ENCODE results near the gene DHX35. TPM values are rescaled to one million over a fixed set of nuclear protein-coding genes. Genes with fewer than 3 reads are reported as not detected.

DHX35 gene
- total and polyA plus RNA-seq, 10 of the 15 experiments (the other 5 are each of a cell fraction or from before 2014, with no cell fraction given): 4.3 to 21.6 (median 14.9) TPM

DNA sequence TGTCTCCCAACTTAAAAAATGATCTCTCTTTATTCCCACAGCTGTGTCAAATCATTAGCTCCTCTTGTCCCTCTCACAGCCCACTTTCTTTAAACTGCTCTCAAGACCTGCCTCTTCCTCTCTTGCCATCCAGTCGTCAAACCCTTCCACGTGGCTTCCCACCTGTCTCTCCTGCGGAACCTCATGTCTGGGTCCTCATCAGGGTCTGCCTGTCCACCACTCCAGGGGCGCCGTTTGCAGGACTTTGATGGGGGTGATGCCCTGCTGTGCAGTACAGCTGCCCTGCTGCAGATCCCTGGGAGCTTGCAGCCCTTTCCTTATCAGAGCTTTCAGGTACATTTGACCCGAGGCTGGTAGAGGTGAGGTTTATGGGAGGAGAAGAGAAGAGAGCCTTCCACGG lies 114.8 kb downstream of the DHX35 start:
- ChIA-PET CTCF (interaction anchor here (4.6 kb wide), 1 partner anchor 27 kb away, joined by 49 read pairs; no protein-coding TSS in a partner anchor), RAD21 (ENCODE audit: unreplicated experiment) (interaction anchor here (2.7 kb wide), 1 partner anchor 27 kb away, joined by 17 read pairs; no protein-coding TSS in a partner anchor)
- no peak overlapping the region for H2AFZ ChIP-seq (ENCODE audit: control insufficient read depth, low read depth, low read length)
- TF ChIP-seq, protein P1, sequence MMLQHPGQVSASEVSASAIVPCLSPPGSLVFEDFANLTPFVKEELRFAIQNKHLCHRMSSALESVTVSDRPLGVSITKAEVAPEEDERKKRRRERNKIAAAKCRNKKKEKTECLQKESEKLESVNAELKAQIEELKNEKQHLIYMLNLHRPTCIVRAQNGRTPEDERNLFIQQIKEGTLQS (IDR thresholded peaks at IDR 0.05; ENCODE audit: borderline replicate concordance, extremely low read depth, low read depth, low read length): no peak
- TF ChIP-seq RCOR1 (conservative IDR thresholded peaks at IDR 0.05; ENCODE audit: low read depth, low read length) (no peak), BACH1 (IDR thresholded peaks at IDR 0.05; ENCODE audit: borderline replicate concordance) (no peak), SMAD5 (IDR thresholded peaks at IDR 0.05; ENCODE audit: low read depth) (no peak), CBX5 (IDR thresholded peaks at IDR 0.05; ENCODE audit: low read depth) (no peak), MXI1 (IDR thresholded peaks at IDR 0.05; ENCODE audit: low read depth, low read length) (no peak), SMARCA5 (IDR thresholded peaks at IDR 0.05) (no peak), CREB1 (IDR thresholded peaks at IDR 0.05; ENCODE audit: low read depth) (no peak)
- TF ChIP-seq, protein P2, sequence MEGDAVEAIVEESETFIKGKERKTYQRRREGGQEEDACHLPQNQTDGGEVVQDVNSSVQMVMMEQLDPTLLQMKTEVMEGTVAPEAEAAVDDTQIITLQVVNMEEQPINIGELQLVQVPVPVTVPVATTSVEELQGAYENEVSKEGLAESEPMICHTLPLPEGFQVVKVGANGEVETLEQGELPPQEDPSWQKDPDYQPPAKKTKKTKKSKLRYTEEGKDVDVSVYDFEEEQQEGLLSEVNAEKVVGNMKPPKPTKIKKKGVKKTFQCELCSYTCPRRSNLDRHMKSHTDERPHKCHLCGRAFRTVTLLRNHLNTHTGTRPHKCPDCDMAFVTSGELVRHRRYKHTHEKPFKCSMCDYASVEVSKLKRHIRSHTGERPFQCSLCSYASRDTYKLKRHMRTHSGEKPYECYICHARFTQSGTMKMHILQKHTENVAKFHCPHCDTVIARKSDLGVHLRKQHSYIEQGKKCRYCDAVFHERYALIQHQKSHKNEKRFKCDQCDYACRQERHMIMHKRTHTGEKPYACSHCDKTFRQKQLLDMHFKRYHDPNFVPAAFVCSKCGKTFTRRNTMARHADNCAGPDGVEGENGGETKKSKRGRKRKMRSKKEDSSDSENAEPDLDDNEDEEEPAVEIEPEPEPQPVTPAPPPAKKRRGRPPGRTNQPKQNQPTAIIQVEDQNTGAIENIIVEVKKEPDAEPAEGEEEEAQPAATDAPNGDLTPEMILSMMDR (IDR thresholded peaks at IDR 0.05 in 2 of 3, conservative IDR thresholded peaks at IDR 0.05 in 1 of 3; ENCODE audit: control insufficient read depth in 2 of 3, extremely low read depth in 1 of 3, insufficient read depth in 1 of 3, low read depth in 3 of 3, low read length in 3 of 3): no peak
- TF ChIP-seq, protein P3, sequence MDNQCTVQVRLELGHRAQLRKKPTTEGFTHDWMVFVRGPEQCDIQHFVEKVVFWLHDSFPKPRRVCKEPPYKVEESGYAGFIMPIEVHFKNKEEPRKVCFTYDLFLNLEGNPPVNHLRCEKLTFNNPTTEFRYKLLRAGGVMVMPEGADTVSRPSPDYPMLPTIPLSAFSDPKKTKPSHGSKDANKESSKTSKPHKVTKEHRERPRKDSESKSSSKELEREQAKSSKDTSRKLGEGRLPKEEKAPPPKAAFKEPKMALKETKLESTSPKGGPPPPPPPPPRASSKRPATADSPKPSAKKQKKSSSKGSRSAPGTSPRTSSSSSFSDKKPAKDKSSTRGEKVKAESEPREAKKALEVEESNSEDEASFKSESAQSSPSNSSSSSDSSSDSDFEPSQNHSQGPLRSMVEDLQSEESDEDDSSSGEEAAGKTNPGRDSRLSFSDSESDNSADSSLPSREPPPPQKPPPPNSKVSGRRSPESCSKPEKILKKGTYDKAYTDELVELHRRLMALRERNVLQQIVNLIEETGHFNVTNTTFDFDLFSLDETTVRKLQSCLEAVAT (IDR thresholded peaks at IDR 0.05): no peak
- TF ChIP-seq, protein P4, sequence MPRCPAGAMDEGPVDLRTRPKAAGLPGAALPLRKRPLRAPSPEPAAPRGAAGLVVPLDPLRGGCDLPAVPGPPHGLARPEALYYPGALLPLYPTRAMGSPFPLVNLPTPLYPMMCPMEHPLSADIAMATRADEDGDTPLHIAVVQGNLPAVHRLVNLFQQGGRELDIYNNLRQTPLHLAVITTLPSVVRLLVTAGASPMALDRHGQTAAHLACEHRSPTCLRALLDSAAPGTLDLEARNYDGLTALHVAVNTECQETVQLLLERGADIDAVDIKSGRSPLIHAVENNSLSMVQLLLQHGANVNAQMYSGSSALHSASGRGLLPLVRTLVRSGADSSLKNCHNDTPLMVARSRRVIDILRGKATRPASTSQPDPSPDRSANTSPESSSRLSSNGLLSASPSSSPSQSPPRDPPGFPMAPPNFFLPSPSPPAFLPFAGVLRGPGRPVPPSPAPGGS (IDR thresholded peaks at IDR 0.05; ENCODE audit: borderline replicate concordance, insufficient read depth, low read depth, low read length, poor library complexity, severe bottlenecking): no peak
- TF ChIP-seq, protein P5, sequence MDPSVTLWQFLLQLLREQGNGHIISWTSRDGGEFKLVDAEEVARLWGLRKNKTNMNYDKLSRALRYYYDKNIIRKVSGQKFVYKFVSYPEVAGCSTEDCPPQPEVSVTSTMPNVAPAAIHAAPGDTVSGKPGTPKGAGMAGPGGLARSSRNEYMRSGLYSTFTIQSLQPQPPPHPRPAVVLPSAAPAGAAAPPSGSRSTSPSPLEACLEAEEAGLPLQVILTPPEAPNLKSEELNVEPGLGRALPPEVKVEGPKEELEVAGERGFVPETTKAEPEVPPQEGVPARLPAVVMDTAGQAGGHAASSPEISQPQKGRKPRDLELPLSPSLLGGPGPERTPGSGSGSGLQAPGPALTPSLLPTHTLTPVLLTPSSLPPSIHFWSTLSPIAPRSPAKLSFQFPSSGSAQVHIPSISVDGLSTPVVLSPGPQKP (IDR thresholded peaks at IDR 0.05; ENCODE audit: low read depth, low read length): no peak
- TF ChIP-seq, protein P6, sequence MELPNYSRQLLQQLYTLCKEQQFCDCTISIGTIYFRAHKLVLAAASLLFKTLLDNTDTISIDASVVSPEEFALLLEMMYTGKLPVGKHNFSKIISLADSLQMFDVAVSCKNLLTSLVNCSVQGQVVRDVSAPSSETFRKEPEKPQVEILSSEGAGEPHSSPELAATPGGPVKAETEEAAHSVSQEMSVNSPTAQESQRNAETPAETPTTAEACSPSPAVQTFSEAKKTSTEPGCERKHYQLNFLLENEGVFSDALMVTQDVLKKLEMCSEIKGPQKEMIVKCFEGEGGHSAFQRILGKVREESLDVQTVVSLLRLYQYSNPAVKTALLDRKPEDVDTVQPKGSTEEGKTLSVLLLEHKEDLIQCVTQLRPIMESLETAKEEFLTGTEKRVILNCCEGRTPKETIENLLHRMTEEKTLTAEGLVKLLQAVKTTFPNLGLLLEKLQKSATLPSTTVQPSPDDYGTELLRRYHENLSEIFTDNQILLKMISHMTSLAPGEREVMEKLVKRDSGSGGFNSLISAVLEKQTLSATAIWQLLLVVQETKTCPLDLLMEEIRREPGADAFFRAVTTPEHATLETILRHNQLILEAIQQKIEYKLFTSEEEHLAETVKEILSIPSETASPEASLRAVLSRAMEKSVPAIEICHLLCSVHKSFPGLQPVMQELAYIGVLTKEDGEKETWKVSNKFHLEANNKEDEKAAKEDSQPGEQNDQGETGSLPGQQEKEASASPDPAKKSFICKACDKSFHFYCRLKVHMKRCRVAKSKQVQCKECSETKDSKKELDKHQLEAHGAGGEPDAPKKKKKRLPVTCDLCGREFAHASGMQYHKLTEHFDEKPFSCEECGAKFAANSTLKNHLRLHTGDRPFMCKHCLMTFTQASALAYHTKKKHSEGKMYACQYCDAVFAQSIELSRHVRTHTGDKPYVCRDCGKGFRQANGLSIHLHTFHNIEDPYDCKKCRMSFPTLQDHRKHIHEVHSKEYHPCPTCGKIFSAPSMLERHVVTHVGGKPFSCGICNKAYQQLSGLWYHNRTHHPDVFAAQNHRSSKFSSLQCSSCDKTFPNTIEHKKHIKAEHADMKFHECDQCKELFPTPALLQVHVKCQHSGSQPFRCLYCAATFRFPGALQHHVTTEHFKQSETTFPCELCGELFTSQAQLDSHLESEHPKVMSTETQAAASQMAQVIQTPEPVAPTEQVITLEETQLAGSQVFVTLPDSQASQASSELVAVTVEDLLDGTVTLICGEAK (IDR thresholded peaks at IDR 0.05; ENCODE audit: borderline replicate concordance): no peak

More for the DNA sequence above, 114.8 kb downstream of the DHX35 start:
- in situ Hi-C loops (cut with MboI) (no loop called here), intact Hi-C loops (cut with micrococcal nuclease; ENCODE audit: unreplicated experiment) (loop anchor here (10.0 kb wide), 1 partner anchor 58 kb away; no protein-coding TSS in a partner anchor)
- Histone ChIP-seq H4K20me1 (ENCODE audit: control insufficient read depth, insufficient read depth) (no peaks in the 10 kb centered on the region), H3K79me2 (ENCODE audit: control insufficient read depth, insufficient read depth, low read length) (no peaks in the 10 kb centered on the region), H3K9ac (ENCODE audit: control insufficient read depth, insufficient read depth, low read length) (no peak overlapping the region), H3K9me3 (replicated peaks; ENCODE audit: control insufficient read depth, insufficient read depth, low read length) (no peaks in the 10 kb centered on the region), H3K27me3 (replicated peaks in 1 of 2; ENCODE audit: control insufficient read depth in 2 of 2, insufficient read depth in 2 of 2, low read length in 1 of 2) (peaks cover 0 to 2% of the 10 kb centered on the region in 2 experiments; a peak in 2 of 4 replicates), H3K36me3 (ENCODE audit: control insufficient read depth in 2 of 2, insufficient read depth in 2 of 2, low read length in 1 of 2) (no peaks in the 10 kb centered on the region), H3K4me2 (ENCODE audit: control insufficient read depth, insufficient read depth) (no peak overlapping the region), H3K4me1 (ENCODE audit: control insufficient read depth, insufficient read depth, low read length) (no peaks in the 10 kb centered on the region), H3K27ac (ENCODE audit: control insufficient read depth, insufficient read depth) (no peak overlapping the region), H3K4me3 (no peak overlapping the region)
- no TSS peak for BruUV-seq (replicated peaks)
- FAIRE-seq (no peak), ATAC-seq (no peak), DNase-seq (ENCODE audit: low read depth, low spot score) (no peak)
- POLR2A ChIA-PET: no interaction called here
- WGBS (ENCODE audit: insufficient coverage, insufficient replicate concordance, low lambda C conversion rate, missing lambda C conversion rate): 31% methylated on average over 7 of the region's 7 CpGs
- SMC1A ChIA-PET (ENCODE audit: uncharacterized antibody, unreplicated experiment): interaction anchor here (1.4 to 2.3 kb wide), 2 partner anchors 20 to 22 kb away, joined by 3 to 6 read pairs; no protein-coding TSS in a partner anchor
